Activated CD4-positive, alpha-beta T cell treated with anti-CD3 and anti-CD28 coated beads for 1 hour (primary cell): ENCODE measurements around the gene C1QL1.
A peak's percentile ranks its signal among the peaks of the same experiment; 100 is the strongest.

ENCODE experiments used
- DNase-seq: peaks from one replicate; pipeline ENCODE4 v3.0.0-alpha.2; 2020

The C1QL1 gene

GRCh38 chr17:44968225-44969143 lies at the start of gene C1QL1:
Gene C1QL1, minus strand, starts transcription at chr17:44968303. Its CDS starts 255 bp downstream, at chr17:44968048.
- DNase-seq, result peak; percentile 73

DNA sequence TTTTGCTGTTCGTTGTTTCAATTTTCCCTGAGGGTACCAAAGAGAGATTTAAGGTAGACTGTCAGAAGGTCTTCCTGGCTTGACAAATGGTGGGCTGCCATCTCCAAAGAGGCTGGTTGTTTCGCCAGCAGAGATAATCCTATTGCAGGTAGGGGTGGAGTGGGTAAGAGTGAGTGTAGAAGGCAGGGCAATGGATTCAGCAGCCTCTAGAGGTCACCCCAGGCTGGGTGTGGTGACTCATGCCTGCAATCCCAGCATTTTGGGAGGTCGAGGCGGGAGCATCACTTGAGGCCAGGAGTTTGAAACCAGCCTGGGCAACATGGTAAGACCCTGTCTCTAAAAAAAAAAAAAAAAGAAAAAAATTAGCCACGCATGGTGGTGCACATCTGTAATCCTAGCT lies 48.7 kb upstream of the C1QL1 start:
- DNase-seq, result no peak

- DNase-seq, result no peak
These were observed 48.1 kb upstream of the C1QL1 start for GRCh38 chr17:45016237-45016636.

GRCh38 chr17:45013021-45013997 lies 45.2 kb upstream of the C1QL1 start:
- no peak for DNase-seq

DNA sequence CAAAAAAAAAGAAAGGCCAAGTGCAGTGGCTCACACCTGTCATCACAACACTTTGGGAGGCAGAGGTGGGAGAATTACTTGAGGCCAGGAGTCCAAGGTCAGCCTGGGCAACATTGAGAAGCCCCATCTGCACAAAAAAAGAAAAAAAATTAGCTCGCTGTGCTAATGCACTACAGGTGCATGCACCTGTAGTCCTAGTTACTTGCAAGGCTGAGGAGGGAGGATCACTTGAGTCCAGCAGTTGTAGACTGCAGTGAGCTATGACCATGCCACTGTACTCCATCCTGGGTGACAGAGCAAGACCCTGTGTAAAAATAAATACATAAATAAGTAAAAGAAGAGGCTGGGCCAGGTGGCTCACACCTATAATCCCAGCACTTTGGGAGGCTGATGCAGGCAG lies 43.7 kb upstream of the C1QL1 start:
- no peak for DNase-seq

- no peak for DNase-seq
These were observed 41.8 kb upstream of the C1QL1 start for GRCh38 chr17:45009676-45010467.

GRCh38 chr17:45008216-45008615 lies 40.1 kb upstream of the C1QL1 start:
- no peak for DNase-seq

DNA sequence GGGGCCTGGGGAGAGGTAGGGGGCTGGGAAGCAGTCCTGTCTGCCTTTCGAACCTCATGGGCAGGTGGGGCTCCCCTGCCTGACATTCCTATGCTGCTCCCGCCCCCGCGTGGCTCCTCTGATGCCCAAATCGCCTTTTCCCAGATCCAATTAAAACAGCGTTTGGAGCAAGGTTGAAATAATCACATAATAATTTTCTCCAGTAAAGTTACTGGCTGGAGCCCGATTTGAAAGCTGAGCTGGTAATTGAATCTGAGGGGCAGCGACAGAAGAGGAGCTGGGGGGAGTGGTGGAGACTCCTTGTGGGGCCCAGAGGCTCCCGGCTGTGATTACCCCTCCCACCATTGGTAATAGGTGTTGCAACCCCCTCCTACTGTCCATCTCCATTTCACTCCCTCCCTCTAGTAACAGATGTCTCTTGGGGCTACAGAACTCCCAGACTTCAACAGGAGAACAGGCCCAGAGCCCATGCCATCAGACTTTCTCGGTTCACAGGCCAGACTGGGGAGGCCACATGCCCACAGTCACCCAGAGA lies 38.9 kb upstream of the C1QL1 start:
- DNase-seq, result no peak

DNA sequence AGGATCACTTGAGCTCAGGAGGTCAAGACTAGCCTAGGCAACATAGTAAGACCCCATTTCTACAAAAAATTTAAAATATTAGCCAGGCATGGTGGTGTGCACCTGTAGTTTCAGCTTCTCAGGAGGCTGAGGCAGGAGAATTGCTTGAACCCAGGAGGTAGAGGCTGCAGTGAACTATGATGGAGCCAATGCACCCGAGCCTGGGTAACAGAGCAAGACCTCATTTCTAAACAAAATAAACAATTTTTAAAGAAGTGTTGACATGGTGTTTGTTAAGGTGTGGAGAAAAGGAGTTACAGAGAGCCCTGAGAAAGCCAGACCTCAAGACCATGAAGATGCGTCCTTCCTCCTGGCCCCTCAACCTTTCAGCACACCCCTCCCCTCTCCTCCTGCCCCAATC lies 37.6 kb upstream of the C1QL1 start:
- DNase-seq, result no peak

DNA sequence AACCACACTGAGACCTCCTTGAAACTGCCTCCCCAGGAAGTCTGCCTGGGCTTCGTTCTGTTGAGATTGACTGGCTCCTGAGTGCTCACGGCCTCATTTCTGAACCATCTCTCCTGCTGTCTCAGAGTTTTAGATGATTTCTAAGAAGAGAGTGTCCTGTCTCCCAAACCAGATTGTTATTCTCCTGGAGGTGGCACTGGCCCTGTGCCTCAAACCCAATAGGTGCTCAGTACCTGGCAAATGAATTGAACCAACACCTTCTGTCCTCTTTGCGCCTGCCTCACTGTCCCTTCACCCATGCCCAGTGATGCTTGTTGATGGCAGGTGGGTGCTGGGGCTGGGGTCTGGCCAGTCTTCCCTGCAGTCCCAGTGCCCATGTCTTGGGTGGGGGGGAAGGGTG lies 36.3 kb upstream of the C1QL1 start:
- DNase-seq, result no peak

DNA sequence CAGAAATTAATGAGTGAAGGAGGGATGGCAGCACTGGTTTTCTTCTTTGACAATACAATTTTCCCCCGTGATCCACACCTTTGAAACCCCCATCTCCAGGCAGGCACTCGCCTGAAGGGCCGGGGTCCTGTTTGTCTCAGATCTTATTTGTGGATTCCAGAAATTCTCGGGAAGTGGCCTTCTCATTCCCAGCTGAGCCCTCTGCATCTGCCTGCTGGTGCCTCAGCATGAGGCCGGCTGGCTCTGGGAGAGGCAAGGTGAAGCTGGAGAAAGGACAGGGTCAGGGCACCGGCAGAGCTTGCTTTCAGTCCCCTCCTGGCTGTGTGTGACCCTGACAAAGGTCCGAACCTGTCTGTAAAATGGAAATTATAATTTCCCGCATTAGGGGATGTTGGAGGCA lies 35.8 kb upstream of the C1QL1 start:
- no peak for DNase-seq

GRCh38 chr17:45001310-45001709 lies 33.2 kb upstream of the C1QL1 start:
- no peak for DNase-seq

DNA sequence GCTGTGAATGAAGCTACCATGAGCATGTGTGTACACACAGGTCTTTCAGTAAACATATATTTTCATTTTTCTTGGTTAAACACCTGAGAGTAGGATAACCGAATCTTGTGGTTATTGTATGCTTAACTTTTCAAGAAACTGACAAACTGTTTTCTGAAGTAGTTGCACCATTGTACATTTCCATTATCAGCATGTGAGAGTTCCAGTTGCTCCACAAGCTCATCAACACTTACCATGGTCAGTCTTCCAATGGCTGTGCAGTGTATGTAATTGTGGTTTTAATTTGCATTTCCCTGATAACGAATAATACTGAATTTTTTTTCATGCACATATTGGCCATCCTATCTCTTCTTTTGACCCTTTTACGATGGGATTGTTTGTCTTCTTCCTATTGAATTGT lies 31.3 kb upstream of the C1QL1 start:
- DNase-seq, result no peak

DNA sequence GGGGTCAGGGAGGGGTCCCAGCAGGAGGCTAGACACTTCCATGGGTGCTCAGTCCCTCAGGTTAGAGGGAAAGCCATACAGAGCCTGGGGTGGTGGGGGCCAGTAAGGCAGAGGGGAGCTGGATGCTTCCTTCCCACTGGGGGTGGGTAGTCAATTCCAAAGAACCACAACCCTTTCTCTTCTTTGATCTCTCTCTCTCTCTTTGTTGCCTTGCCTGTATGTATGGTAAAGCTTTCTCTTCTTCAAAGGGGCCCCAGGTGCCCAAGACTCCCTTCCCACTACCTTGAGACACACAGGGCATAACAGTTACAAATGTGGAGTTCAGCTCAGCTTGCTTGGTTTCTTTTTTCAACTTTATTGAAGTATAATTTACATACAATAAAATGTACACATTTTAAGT lies 30.5 kb upstream of the C1QL1 start:
- DNase-seq, result no peak

- DNase-seq, result no peak
These were observed 29.8 kb upstream of the C1QL1 start for GRCh38 chr17:44997733-44998520.

DNA sequence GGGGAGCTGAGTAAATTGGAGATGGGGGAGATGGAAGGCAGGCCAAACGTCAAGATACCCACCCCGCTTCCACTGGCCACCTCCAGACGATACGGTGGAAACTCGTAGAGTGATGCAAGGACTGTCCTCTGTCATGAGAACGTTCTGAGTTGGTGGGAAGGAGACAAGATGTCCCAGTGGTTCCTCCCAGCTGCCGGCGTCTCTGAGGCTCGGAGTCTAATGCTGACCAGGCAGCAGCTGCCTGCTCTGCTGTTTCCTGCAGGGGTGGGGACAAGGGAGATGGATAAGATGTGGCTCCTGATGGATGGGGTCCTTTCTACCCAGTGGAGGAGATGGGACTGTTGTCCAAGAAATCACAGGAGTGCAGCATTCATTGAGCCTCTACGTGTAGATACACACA lies 28.2 kb upstream of the C1QL1 start:
- DNase-seq, result no peak

GRCh38 chr17:44995436-44996001 lies 27.4 kb upstream of the C1QL1 start:
- no peak for DNase-seq

- DNase-seq, result no peak
These were observed 24.3 kb upstream of the C1QL1 start for GRCh38 chr17:44992242-44992939.

DNA sequence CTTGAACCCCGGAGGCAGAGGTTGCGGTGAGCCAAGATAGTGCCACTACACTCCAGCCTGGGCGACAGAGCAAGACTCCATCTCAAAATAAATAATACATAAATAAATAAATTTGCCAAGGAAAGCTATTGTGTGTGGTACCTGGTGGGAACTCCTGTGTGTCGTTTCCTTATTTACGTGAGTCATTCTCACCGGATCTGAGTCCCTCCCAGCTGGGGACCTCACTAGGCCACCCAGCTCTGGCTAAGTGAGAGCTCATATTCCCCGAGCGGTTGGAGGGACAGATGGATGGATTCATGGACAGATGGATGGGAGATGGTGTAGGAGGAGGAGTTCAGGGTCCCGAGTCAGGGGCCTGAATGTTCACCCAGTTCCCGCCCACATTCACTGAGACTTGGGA lies 22.9 kb upstream of the C1QL1 start:
- DNase-seq, result no peak

DNA sequence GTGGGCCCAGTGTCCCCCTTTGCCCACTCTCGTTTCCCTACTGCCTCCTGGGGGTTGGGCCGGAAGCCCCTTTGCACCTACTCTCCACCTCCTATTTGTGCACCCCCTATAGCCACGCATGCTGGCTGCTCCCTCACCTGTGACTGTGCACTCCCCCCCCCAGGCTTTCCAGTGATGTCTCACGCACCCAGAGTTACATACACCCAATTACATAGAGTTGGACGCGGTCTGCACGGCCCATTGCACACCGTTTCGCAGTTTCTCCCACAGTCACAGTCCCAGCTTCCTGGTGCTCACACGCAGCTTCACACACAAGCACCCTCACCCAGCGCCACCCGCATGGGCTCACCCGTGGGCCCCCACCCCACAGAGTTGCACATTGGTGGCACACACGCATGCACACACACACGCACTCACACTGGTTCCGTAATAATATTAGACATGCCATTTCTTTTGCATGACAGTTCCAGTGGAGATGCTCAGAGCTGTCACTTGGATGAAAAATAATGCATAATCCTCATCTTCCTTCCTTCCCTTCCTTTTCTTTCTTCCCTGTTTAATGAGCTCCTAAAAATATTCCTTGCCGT lies 21.5 kb upstream of the C1QL1 start:
- no peak for DNase-seq
